ENCODE results near the gene PANX1.

PANX1 gene

GRCh38 chr11:94217705-94218104 is 89.1 kb downstream of the PANX1 start:
- no peak overlapping the region for H3K9ac ChIP-seq (ENCODE audit: insufficient read length)
- TF ChIP-seq POLR2AphosphoS5 (IDR thresholded peaks at IDR 0.05; ENCODE audit: borderline replicate concordance, low read depth, low read length), result no peak
- no peak for TF ChIP-seq EZH2 (IDR thresholded peaks at IDR 0.05)
- TF ChIP-seq FOXP2 (optimal IDR thresholded peaks at IDR 0.05; ENCODE audit: control extremely low read depth, extremely low read length, insufficient read depth), result no peak
- no peaks in the 10 kb centered on the region for H3K36me3 ChIP-seq (ENCODE audit: insufficient read depth, low read length)
- DNase-seq (ENCODE audit: low read depth, low spot score), result no peak
- no peaks in the 10 kb centered on the region for H3K9me3 ChIP-seq (ENCODE audit: low read depth, low read length)
- H3K4me3 ChIP-seq, result no peak overlapping the region
- H3K27ac ChIP-seq, result no peak overlapping the region

GRCh38 chr11:94218372-94218771 is 89.7 kb downstream of the PANX1 start:
- Histone ChIP-seq H3K9ac (ENCODE audit: insufficient read length) (no peak overlapping the region), H3K4me3 (no peak overlapping the region), H3K27ac (no peak overlapping the region), H3K9me3 (ENCODE audit: low read depth, low read length) (no peaks in the 10 kb centered on the region), H3K36me3 (ENCODE audit: insufficient read depth, low read length) (no peaks in the 10 kb centered on the region)
- TF ChIP-seq FOXP2 (optimal IDR thresholded peaks at IDR 0.05; ENCODE audit: control extremely low read depth, extremely low read length, insufficient read depth) (no peak), EZH2 (IDR thresholded peaks at IDR 0.05) (no peak), POLR2AphosphoS5 (IDR thresholded peaks at IDR 0.05; ENCODE audit: borderline replicate concordance, low read depth, low read length) (no peak)
- no peak for DNase-seq (ENCODE audit: low read depth, low spot score)

- H3K4me3 ChIP-seq, result no peak overlapping the region
- no peak overlapping the region for H3K27ac ChIP-seq
- TF ChIP-seq POLR2AphosphoS5 (IDR thresholded peaks at IDR 0.05; ENCODE audit: borderline replicate concordance, low read depth, low read length) (no peak), FOXP2 (optimal IDR thresholded peaks at IDR 0.05; ENCODE audit: control extremely low read depth, extremely low read length, insufficient read depth) (no peak), EZH2 (IDR thresholded peaks at IDR 0.05) (no peak)
- no peaks in the 10 kb centered on the region for H3K9me3 ChIP-seq (ENCODE audit: low read depth, low read length)
- DNase-seq (ENCODE audit: low read depth, low spot score), result no peak
- no peak overlapping the region for H3K9ac ChIP-seq (ENCODE audit: insufficient read length)
- no peaks in the 10 kb centered on the region for H3K36me3 ChIP-seq (ENCODE audit: insufficient read depth, low read length)
Observed at GRCh38 chr11:94219771-94220170, 91.1 kb downstream of the PANX1 start.

- DNase-seq (ENCODE audit: low read depth, low spot score), result no peak
- no peak overlapping the region for H3K4me3 ChIP-seq
- no peak overlapping the region for H3K27ac ChIP-seq
- no peak overlapping the region for H3K9ac ChIP-seq (ENCODE audit: insufficient read length)
- no peaks in the 10 kb centered on the region for H3K36me3 ChIP-seq (ENCODE audit: insufficient read depth, low read length)
- TF ChIP-seq POLR2AphosphoS5 (IDR thresholded peaks at IDR 0.05; ENCODE audit: borderline replicate concordance, low read depth, low read length) (no peak), EZH2 (IDR thresholded peaks at IDR 0.05) (no peak), FOXP2 (optimal IDR thresholded peaks at IDR 0.05; ENCODE audit: control extremely low read depth, extremely low read length, insufficient read depth) (no peak)
- H3K9me3 ChIP-seq (ENCODE audit: low read depth, low read length), result no peaks in the 10 kb centered on the region
Observed at GRCh38 chr11:94224078-94224477, 95.4 kb downstream of the PANX1 start.
